ENCODE results near the gene LRRC36.

The LRRC36 gene

DNA sequence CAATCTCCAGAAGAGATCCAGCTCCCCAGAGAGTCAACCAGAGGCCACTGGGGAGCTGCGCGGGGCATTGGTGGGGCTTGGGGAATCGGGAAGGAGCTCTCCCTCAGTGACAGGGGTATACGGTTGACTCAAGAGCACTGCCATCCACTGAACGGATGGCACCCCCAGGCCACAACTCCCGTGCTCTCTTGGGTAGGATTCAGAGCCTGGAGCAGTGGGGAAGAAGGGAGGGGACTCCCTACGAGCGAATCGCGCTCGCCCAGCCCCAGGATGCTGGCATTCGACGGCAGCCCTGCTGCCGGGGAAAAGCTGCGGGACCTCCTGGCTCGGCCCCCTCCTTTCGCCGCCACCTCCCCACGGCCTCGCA is 67.2 kb downstream of the LRRC36 start:
- POLR2A ChIA-PET: interaction anchor here (0.6 kb wide), 1 partner anchor 193 kb away, joined by 3 read pairs; no protein-coding TSS in a partner anchor
- H3K27ac ChIP-seq (ENCODE audit: extremely low read depth, low read depth, low read length): no peak overlapping the region; the same call in 1 of the 2 replicates
- no peaks in the 10 kb centered on the region for H3K9me3 ChIP-seq (ENCODE audit: control insufficient read depth, insufficient read depth, low read depth, low read length)
- no peak overlapping the region for H3K4me3 ChIP-seq (ENCODE audit: low read depth, low read length)
- H3K36me3 ChIP-seq (ENCODE audit: control insufficient read depth in 2 of 2, insufficient read depth in 1 of 2, low read length in 2 of 2): no peaks in the 10 kb centered on the region
- TF ChIP-seq, protein P1, sequence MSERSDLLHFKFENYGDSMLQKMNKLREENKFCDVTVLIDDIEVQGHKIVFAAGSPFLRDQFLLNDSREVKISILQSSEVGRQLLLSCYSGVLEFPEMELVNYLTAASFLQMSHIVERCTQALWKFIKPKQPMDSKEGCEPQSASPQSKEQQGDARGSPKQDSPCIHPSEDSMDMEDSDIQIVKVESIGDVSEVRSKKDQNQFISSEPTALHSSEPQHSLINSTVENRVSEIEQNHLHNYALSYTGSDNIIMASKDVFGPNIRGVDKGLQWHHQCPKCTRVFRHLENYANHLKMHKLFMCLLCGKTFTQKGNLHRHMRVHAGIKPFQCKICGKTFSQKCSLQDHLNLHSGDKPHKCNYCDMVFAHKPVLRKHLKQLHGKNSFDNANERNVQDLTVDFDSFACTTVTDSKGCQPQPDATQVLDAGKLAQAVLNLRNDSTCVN (tag by site-specific recombination; optimal IDR thresholded peaks at IDR 0.05): peak; percentile 0
- no peak for TF ChIP-seq ZSCAN30 (tag by site-specific recombination; IDR thresholded peaks at IDR 0.05)
- peak; percentile 9; the same call in 1 of the 2 replicates for TF ChIP-seq ZNF335 (tag by site-specific recombination; conservative IDR thresholded peaks at IDR 0.05)
- TF ChIP-seq, protein P2, sequence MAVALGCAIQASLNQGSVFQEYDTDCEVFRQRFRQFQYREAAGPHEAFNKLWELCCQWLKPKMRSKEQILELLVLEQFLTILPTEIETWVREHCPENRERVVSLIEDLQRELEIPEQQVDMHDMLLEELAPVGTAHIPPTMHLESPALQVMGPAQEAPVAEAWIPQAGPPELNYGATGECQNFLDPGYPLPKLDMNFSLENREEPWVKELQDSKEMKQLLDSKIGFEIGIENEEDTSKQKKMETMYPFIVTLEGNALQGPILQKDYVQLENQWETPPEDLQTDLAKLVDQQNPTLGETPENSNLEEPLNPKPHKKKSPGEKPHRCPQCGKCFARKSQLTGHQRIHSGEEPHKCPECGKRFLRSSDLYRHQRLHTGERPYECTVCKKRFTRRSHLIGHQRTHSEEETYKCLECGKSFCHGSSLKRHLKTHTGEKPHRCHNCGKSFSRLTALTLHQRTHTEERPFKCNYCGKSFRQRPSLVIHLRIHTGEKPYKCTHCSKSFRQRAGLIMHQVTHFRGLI (tag by site-specific recombination; IDR thresholded peaks at IDR 0.05): peak; percentile 47; the same call in 1 of the 2 replicates
- 0 out of 2 replicates have a peak, but pooled peaks have one; percentile 32 for TF ChIP-seq GLIS1 (tag by site-specific recombination; IDR thresholded peaks at IDR 0.05)
- no peak for TF ChIP-seq ZNF621 (tag by site-specific recombination; IDR thresholded peaks at IDR 0.05)
- TF ChIP-seq ZNF341 (tag by site-specific recombination; IDR thresholded peaks at IDR 0.05; ENCODE audit: low read depth): peak; percentile 5
- TF ChIP-seq, protein P3, sequence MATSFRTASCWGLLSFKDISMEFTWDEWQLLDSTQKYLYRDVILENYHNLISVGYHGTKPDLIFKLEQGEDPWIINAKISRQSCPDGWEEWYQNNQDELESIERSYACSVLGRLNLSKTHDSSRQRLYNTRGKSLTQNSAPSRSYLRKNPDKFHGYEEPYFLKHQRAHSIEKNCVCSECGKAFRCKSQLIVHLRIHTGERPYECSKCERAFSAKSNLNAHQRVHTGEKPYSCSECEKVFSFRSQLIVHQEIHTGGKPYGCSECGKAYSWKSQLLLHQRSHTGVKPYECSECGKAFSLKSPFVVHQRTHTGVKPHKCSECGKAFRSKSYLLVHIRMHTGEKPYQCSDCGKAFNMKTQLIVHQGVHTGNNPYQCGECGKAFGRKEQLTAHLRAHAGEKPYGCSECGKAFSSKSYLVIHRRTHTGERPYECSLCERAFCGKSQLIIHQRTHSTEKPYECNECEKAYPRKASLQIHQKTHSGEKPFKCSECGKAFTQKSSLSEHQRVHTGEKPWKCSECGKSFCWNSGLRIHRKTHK (tag by site-specific recombination; IDR thresholded peaks at IDR 0.05): no peak
- peak; percentile 57; the same call in 1 of the 2 replicates for TF ChIP-seq ZNF777 (tag by site-specific recombination; IDR thresholded peaks at IDR 0.05; ENCODE audit: borderline replicate concordance)
- peaks cover 14% of the 10 kb centered on the region for H3K4me1 ChIP-seq (ENCODE audit: control insufficient read depth, insufficient read depth, low read length)
- CTCF ChIA-PET: interaction anchor here (0.5 to 1.6 kb wide), 10 partner anchors 9 to 148 kb away, joined by 3 to 5 read pairs (median 4); partner anchors contain the start of genes KCTD19 and LRRC36

DNA sequence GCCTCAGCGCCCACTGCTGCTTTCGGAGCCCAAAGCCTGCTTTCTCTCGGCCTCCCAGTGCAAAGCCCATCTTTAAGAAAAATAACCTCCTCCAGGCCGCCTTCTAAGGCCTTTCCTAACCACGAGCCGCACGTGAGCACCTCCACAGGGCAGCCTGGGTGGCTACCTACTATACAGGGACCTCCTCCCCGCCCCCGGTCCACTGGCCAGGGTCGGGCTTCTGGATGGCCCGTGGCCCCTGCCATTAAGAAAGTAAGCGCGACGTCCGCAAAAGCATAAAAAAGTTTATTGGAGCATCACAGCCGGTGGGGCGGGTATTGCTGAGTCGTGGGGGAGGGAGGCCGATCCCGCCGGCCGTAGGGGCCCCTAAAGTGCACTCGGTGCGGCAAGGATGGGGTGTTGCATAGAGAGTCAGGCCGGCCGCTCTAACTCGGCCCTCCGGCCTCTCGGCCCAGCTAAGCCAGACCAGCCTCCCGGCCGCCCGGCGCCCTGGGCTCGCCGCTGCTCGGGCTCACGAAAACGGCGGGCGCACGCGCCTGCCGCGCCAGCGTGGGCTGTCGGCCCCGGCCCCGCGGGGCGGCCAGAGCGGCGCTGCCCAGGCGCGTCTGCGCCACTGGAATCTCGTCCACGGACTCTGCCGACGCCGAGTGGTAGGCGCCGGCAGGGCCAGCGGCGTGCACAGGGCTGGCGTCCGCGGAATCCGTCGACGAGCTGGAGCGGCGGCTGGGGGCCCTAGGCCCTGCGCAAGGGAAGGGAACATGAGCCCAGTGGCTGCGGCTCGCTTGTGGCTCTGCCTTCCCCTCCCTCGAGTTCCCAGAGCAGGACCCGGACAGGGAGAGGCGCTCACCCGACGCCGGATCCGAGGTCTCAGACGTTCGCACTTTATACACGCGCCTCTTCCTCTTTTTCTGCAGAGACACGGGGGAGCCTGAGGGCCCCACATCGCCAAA is 67.8 kb downstream of the LRRC36 start:
- 0 out of 2 replicates have a peak, but pooled peaks have one; percentile 17 for TF ChIP-seq EGR2 (tag by site-specific recombination; IDR thresholded peaks at IDR 0.05; ENCODE audit: low read depth)
- TF ChIP-seq, protein P4, sequence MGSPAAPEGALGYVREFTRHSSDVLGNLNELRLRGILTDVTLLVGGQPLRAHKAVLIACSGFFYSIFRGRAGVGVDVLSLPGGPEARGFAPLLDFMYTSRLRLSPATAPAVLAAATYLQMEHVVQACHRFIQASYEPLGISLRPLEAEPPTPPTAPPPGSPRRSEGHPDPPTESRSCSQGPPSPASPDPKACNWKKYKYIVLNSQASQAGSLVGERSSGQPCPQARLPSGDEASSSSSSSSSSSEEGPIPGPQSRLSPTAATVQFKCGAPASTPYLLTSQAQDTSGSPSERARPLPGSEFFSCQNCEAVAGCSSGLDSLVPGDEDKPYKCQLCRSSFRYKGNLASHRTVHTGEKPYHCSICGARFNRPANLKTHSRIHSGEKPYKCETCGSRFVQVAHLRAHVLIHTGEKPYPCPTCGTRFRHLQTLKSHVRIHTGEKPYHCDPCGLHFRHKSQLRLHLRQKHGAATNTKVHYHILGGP (tag by site-specific recombination; IDR thresholded peaks at IDR 0.05): no peak
- no peak for TF ChIP-seq ZBTB1 (tag by site-specific recombination; IDR thresholded peaks at IDR 0.05)
- TF ChIP-seq ZNF48 (tag by site-specific recombination; IDR thresholded peaks at IDR 0.05): no peak
- peaks cover 14% of the 10 kb centered on the region for H3K4me1 ChIP-seq (ENCODE audit: control insufficient read depth, insufficient read depth, low read length)
- H3K9me3 ChIP-seq (ENCODE audit: control insufficient read depth, insufficient read depth, low read depth, low read length): no peaks in the 10 kb centered on the region
- H3K4me3 ChIP-seq (ENCODE audit: low read depth, low read length): no peak overlapping the region
- H3K27ac ChIP-seq (ENCODE audit: extremely low read depth, low read depth, low read length): no peak overlapping the region
- CTCF ChIA-PET: interaction anchor here (0.5 to 1.6 kb wide), 8 partner anchors 8 to 148 kb away, joined by 3 to 5 read pairs (median 4); partner anchors contain the start of genes KCTD19 and LRRC36
- no peaks in the 10 kb centered on the region for H3K36me3 ChIP-seq (ENCODE audit: control insufficient read depth in 2 of 2, insufficient read depth in 1 of 2, low read length in 2 of 2)
- POLR2A ChIA-PET: interaction anchor here (0.6 kb wide), 1 partner anchor 194 kb away, joined by 3 read pairs; no protein-coding TSS in a partner anchor

DNA sequence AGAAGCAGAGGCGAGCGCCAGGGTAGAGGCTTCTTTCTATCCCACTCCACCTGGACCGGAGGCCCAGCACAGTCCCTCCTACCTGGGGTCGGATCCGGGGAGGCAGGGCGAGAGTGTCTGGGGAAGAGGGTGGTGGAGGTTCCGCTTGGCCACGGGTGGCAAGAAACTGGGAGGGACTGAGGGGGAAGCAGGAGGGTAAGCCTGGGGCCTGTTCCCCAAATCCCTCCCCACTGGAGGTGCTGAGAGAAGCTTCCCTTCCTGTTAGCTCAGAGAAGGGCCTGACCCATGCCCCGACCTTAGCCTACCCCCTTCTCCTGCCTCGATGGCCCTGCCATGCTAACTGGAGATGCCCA is 68.5 kb downstream of the LRRC36 start:
- H3K4me1 ChIP-seq (ENCODE audit: control insufficient read depth, insufficient read depth, low read length): peaks cover 14% of the 10 kb centered on the region
- H3K9me3 ChIP-seq (ENCODE audit: control insufficient read depth, insufficient read depth, low read depth, low read length): no peaks in the 10 kb centered on the region
- TF ChIP-seq, protein P5, sequence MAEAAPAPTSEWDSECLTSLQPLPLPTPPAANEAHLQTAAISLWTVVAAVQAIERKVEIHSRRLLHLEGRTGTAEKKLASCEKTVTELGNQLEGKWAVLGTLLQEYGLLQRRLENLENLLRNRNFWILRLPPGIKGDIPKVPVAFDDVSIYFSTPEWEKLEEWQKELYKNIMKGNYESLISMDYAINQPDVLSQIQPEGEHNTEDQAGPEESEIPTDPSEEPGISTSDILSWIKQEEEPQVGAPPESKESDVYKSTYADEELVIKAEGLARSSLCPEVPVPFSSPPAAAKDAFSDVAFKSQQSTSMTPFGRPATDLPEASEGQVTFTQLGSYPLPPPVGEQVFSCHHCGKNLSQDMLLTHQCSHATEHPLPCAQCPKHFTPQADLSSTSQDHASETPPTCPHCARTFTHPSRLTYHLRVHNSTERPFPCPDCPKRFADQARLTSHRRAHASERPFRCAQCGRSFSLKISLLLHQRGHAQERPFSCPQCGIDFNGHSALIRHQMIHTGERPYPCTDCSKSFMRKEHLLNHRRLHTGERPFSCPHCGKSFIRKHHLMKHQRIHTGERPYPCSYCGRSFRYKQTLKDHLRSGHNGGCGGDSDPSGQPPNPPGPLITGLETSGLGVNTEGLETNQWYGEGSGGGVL (tag by site-specific recombination; IDR thresholded peaks at IDR 0.05): 0 out of 2 replicates have a peak, but pooled peaks have one; percentile 27
- TF ChIP-seq, protein P6, sequence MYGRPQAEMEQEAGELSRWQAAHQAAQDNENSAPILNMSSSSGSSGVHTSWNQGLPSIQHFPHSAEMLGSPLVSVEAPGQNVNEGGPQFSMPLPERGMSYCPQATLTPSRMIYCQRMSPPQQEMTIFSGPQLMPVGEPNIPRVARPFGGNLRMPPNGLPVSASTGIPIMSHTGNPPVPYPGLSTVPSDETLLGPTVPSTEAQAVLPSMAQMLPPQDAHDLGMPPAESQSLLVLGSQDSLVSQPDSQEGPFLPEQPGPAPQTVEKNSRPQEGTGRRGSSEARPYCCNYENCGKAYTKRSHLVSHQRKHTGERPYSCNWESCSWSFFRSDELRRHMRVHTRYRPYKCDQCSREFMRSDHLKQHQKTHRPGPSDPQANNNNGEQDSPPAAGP (tag by site-specific recombination; IDR thresholded peaks at IDR 0.05): no peak
- TF ChIP-seq SP2 (tag by site-specific recombination; IDR thresholded peaks at IDR 0.05): peak; percentile 31
- H3K4me3 ChIP-seq (ENCODE audit: low read depth, low read length): no peak overlapping the region
- H3K36me3 ChIP-seq (ENCODE audit: control insufficient read depth in 2 of 2, insufficient read depth in 1 of 2, low read length in 2 of 2): no peaks in the 10 kb centered on the region
- POLR2A ChIA-PET: no interaction called here
- H3K27ac ChIP-seq (ENCODE audit: extremely low read depth, low read depth, low read length): no peak overlapping the region
- CTCF ChIA-PET: interaction anchor here (1.1 kb wide), 1 partner anchor 69 kb away, joined by 4 read pairs; no protein-coding TSS in a partner anchor
